Measurements from ENCODE around the gene DDR2.

DNA sequence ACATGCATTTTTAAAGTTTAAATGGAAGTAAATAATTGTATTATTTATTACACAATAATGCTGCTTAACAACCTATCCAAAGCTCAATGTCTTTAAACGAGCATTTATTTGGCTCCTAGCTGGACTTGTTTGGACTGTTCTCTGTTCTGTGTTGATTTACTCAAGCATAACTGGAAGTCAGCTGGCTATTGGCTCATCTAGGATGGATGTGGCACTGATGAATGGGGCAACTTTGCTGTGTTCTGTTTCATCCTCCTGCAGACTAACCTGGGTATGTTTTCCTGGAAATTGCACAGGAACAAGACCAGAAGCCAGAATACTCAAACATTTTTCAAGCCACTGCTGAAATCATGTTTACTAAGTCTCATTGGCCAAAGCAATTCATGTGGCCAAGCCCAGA lies 87.4 kb downstream of the DDR2 start:
- TF ChIP-seq, protein P1, sequence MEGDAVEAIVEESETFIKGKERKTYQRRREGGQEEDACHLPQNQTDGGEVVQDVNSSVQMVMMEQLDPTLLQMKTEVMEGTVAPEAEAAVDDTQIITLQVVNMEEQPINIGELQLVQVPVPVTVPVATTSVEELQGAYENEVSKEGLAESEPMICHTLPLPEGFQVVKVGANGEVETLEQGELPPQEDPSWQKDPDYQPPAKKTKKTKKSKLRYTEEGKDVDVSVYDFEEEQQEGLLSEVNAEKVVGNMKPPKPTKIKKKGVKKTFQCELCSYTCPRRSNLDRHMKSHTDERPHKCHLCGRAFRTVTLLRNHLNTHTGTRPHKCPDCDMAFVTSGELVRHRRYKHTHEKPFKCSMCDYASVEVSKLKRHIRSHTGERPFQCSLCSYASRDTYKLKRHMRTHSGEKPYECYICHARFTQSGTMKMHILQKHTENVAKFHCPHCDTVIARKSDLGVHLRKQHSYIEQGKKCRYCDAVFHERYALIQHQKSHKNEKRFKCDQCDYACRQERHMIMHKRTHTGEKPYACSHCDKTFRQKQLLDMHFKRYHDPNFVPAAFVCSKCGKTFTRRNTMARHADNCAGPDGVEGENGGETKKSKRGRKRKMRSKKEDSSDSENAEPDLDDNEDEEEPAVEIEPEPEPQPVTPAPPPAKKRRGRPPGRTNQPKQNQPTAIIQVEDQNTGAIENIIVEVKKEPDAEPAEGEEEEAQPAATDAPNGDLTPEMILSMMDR (conservative IDR thresholded peaks at IDR 0.05) = no peak
- TF ChIP-seq ZFX (IDR thresholded peaks at IDR 0.05) = no peak

All from C4-2B (cell line).